C4-2B (cell line): ENCODE data around the gene WDR37.

Experiments
- H3K27ac ChIP-seq: fragments of 450-650 bp; 2 replicates; pipeline ENCODE4 v1.5.1; 2017
- ZFX ChIP-seq: fragments of 450-650 bp; IDR thresholded peaks from 2 replicates; pipeline ENCODE4 v1.6.1; 2017
- TF ChIP-seq, protein P1 (sequence below): fragments of 450-650 bp; conservative IDR thresholded peaks from 2 replicates; pipeline ENCODE4 v1.5.1; 2017; ENCODE audit warnings: mild to moderate bottlenecking

The WDR37 gene

DNA sequence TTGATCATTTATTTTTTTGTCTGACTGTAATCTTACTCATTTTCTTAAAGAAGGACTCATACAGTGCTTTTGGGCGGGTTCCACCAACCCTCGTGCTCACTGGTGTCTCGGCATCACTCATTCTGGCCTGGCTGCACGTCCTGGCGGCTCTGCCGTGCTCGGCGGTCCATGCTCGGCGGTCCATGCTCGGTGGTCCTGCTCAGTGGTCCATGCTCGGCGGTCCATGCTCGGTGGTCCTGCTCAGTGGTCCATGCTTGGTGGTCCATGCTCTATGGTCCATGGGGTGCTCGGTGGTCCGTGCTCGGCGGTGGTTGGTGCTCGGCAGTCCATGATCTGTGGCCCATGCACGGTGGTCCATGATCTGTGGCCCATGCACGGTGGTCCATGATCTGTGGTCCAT lies 72.5 kb downstream of the WDR37 start:
- H3K27ac ChIP-seq, result no peak overlapping the region
- TF ChIP-seq, protein P1, sequence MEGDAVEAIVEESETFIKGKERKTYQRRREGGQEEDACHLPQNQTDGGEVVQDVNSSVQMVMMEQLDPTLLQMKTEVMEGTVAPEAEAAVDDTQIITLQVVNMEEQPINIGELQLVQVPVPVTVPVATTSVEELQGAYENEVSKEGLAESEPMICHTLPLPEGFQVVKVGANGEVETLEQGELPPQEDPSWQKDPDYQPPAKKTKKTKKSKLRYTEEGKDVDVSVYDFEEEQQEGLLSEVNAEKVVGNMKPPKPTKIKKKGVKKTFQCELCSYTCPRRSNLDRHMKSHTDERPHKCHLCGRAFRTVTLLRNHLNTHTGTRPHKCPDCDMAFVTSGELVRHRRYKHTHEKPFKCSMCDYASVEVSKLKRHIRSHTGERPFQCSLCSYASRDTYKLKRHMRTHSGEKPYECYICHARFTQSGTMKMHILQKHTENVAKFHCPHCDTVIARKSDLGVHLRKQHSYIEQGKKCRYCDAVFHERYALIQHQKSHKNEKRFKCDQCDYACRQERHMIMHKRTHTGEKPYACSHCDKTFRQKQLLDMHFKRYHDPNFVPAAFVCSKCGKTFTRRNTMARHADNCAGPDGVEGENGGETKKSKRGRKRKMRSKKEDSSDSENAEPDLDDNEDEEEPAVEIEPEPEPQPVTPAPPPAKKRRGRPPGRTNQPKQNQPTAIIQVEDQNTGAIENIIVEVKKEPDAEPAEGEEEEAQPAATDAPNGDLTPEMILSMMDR, result no peak
- no peak for TF ChIP-seq ZFX

DNA sequence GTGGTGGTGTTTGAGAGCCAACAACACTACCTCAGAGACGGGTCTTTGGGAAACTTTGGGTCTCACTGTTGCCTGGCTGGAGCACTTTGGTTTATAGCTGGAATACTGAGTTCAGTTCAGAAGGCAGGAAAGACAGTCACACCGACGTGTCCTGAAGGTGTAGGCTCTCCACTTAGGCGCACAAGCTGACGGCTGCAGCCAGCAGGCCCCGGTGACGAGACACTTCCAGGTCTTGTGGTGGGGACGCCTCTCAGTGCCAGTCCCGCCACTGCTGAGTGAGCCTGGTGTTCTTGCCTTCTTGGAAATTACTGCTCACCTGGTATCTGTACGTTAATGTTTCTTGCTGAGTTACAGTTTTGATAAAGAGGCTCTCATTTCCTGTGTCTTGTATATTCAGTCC lies 74.0 kb downstream of the WDR37 start:
- no peak for TF ChIP-seq ZFX
- TF ChIP-seq, protein P1, result no peak

DNA sequence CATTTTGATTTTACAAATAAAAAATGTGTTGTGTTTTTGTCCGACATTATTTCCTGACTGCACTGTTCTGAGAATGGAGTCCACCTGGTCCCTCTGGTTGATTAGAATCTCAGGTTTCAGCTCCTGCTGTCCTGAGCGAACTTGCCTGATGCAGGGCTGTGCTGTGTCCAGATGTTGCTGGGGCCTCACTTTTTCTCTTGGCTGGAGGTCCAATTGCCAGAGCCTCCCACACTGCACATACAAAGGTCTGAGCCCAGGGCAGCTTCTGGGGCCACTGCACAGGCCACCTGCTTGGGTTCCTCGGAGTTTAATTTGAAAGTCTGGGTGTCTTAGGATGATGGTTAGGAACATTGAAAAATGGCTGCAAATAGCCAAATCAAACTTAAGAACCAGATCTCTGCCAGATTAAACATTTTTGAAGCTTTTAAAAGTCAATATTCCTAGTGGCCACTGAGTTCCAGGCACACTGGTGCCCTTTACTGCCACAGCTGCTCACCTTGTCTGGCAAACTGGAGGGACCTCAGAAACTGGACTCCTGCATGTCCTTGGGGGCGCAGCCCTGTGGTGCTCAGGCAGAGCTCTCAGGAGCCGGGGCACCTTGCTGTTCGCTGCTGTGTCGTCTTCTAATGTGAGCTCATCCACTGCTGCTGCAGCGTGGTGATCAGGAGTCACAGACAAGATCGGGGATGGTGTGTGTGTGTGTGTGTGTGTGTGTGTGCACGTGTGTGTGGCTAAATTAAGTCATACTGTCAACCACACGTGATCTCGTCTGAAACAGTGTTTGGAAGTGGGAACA lies 75.0 kb downstream of the WDR37 start:
- TF ChIP-seq, protein P1, result no peak
- no peak for TF ChIP-seq ZFX
- H3K27ac ChIP-seq, result no peak overlapping the region

More for the DNA sequence above, 74.0 kb downstream of the WDR37 start:
- no peak overlapping the region for H3K27ac ChIP-seq

DNA sequence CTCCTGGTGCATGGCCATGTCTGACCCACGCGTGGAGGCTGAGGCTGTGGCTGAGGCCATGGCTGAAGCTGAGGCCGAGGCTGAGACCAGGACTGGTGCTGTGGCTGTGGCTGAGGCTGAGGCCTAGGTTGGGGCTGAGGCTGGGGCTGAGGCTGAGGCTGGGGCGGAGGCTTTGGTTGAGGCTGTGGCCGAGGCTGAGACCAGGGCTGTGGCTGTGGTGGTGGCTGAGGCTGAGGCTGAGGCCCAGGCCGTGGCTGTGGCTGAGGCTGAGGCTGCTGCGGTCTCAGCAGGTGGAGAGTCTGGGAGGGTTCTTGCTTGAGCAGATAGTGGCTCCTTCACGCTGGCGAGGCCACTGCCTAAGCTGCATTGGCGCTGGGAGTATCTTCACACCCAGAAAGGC lies 76.4 kb downstream of the WDR37 start:
- no peak overlapping the region for H3K27ac ChIP-seq
- TF ChIP-seq, protein P1, result no peak
- no peak for TF ChIP-seq ZFX

DNA sequence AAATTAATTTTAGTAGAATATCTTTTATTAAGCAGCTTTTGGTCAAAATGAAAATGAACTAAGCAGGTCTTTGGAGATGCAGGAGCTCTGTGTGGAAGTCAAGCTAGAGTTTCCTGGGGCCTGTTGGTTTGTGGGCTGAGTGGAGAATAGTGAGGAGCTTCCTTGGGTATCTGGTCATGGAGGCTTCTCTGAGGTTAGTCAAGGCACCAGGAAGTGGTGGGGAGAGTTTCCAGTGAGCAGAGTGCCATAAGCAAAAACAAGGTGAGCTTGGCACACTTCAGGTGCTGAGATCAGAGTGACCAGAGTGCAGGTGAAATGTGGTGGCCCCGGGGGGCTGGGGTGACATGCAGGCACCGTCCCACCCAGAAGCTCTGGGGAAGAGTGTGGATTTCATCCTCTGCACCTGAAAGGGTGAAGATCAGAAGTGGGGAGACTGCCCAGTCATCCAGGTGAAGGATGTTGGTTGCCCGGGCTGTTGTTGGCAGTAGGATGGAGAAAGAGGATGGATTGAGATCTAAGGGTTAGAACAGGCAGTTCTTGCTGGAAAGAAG lies 77.4 kb downstream of the WDR37 start:
- TF ChIP-seq, protein P1, result no peak
- TF ChIP-seq ZFX, result no peak
- no peak overlapping the region for H3K27ac ChIP-seq

DNA sequence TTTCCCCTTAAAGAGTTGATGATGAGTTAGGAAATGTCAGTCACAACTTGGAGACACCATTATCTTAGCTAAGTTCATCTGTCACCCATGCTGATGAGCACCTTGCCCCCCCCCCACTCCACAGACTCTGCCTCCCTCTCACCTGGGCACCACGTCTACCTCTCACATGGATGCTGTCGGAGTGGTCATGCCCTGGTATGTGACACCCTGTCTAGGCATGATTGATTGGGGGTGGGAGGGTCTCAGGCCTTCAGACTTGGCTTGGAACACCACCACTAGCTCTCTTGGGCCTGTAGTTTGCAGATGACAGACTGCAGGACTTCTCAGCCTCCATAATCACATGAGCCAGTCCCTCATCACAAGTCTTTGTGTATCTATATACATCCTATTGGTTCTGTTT lies 78.0 kb downstream of the WDR37 start:
- TF ChIP-seq ZFX, result no peak
- TF ChIP-seq, protein P1, result no peak
- H3K27ac ChIP-seq, result no peak overlapping the region

DNA sequence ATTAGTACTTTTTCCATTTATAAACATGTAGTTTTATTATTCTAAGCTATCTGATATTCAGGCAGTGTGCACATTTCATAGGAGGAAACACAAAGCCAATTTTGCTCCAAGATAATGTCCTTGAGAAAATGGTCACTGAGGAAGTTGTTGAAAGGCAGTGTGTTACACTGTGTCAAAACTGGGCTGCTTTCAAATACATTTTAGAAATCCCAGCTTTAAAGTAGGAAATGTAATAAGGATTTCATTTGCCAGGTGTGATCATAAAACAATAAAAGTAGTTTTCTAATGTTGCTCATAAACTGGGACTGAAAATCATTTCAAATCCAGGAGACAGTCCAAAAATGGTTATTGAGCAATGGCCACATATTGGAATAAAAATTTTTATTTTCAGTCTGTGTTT lies 80.1 kb downstream of the WDR37 start:
- TF ChIP-seq, protein P1, result no peak
- no peak for TF ChIP-seq ZFX
- H3K27ac ChIP-seq, result no peak overlapping the region
